Measurements from ENCODE around the gene TMEM123. TPM values are rescaled to one million over a fixed set of nuclear protein-coding genes. Genes with fewer than 3 reads are reported as not detected.
A peak's percentile ranks its signal among the peaks of the same experiment; 100 is the strongest.

TMEM123 gene
- polyA plus RNA-seq, 3 donors = 68.7 to 368 (median 263) TPM

- no peak overlapping the region for H3K27ac ChIP-seq (ENCODE audit: low read depth in 1 of 2, low read length in 2 of 2)
- Mint-ChIP-seq H3K36me3 (peaks cover 61 to 78% of the 10 kb centered on the region in 2 donors), H3K27me3 (ENCODE audit: low read depth in 3 of 3) (peaks cover 0 to 1% (median 0%) of the 10 kb centered on the region in 3 donors), H3K4me3 (no peak overlapping the region), H3K4me1 (peaks cover 13% of the 10 kb centered on the region), H3K27ac (peak overlapping the region in 2 of 7 donors; percentile 1 to 4), H3K9me3 (peaks cover 0 to 6% (median 0%) of the 10 kb centered on the region in 7 donors)
- DNase-seq = no peak
- no peak overlapping the region for H3K4me2 ChIP-seq (replicated peaks; ENCODE audit: extremely low read depth, low read length, poor library complexity, severe bottlenecking)
- H3K9me3 ChIP-seq (replicated peaks in 1 of 2; ENCODE audit: control insufficient read depth in 1 of 2, insufficient read depth in 1 of 2, low read length in 2 of 2) = no peaks in the 10 kb centered on the region
- no peaks in the 10 kb centered on the region for H3K27me3 ChIP-seq (ENCODE audit: control insufficient read depth in 2 of 2, insufficient read depth in 2 of 2, low read length in 2 of 2)
- no peak for TF ChIP-seq CTCF (IDR thresholded peaks at IDR 0.05)
- no peak overlapping the region for H3K9ac ChIP-seq (ENCODE audit: insufficient read depth, low read length, poor library complexity, severe bottlenecking)
- peaks cover 30 to 78% of the 10 kb centered on the region in 2 donors for H3K36me3 ChIP-seq (replicated peaks in 1 of 2; ENCODE audit: control insufficient read depth in 1 of 2, insufficient read depth in 2 of 2, low read length in 2 of 2)
- peaks cover 27% of the 10 kb centered on the region for H3K79me2 ChIP-seq (ENCODE audit: insufficient read depth, low read length)
- intact Hi-C loops (cut with micrococcal nuclease) = no loop called here
- no peak overlapping the region for H2AFZ ChIP-seq (ENCODE audit: insufficient read depth, low read depth, low read length, poor library complexity, severe bottlenecking)
- H4K20me1 ChIP-seq (ENCODE audit: insufficient read depth, low read length) = peaks cover 65% of the 10 kb centered on the region
- no peak overlapping the region for H3K4me3 ChIP-seq (replicated peaks in 1 of 3; ENCODE audit: low read depth in 2 of 3, low read length in 3 of 3)
- H3K4me1 ChIP-seq (ENCODE audit: control insufficient read depth in 1 of 2, insufficient read depth in 2 of 2, low read length in 2 of 2) = no peaks in the 10 kb centered on the region
These were observed 95.4 kb downstream of the TMEM123 start for GRCh38 chr11:102357116-102357515.

- Mint-ChIP-seq H3K36me3 (peaks cover 27 to 29% of the 10 kb centered on the region in 2 donors), H3K4me3 (peak overlapping the region; percentile 90 to 93), H3K9me3 (peaks cover 0 to 2% (median 0%) of the 10 kb centered on the region in 7 donors), H3K27me3 (ENCODE audit: low read depth in 3 of 3) (peaks cover 2 to 5% (median 3%) of the 10 kb centered on the region in 3 donors), H3K27ac (peak overlapping the region; percentile 97 to 99 (median 98)), H3K4me1 (peaks cover 26% of the 10 kb centered on the region)
- Histone ChIP-seq H3K4me3 (replicated peaks in 1 of 3; ENCODE audit: low read depth in 2 of 3, low read length in 3 of 3) (peak overlapping the region; percentile 71 to 93 (median 84)), H3K27ac (ENCODE audit: low read depth in 1 of 2, low read length in 2 of 2) (peak overlapping the region; percentile 97 to 98), H2AFZ (ENCODE audit: insufficient read depth, low read depth, low read length, poor library complexity, severe bottlenecking) (peak overlapping the region; percentile 84), H3K4me1 (ENCODE audit: control insufficient read depth in 1 of 2, insufficient read depth in 2 of 2, low read length in 2 of 2) (peaks cover 10 to 24% of the 10 kb centered on the region in 2 donors), H4K20me1 (ENCODE audit: insufficient read depth, low read length) (no peaks in the 10 kb centered on the region), H3K79me2 (ENCODE audit: insufficient read depth, low read length) (peaks cover 46% of the 10 kb centered on the region), H3K4me2 (replicated peaks; ENCODE audit: extremely low read depth, low read length, poor library complexity, severe bottlenecking) (peak overlapping the region; percentile 92), H3K36me3 (replicated peaks in 1 of 2; ENCODE audit: control insufficient read depth in 1 of 2, insufficient read depth in 2 of 2, low read length in 2 of 2) (peaks cover 10 to 25% of the 10 kb centered on the region in 2 donors), H3K9me3 (replicated peaks in 1 of 2; ENCODE audit: control insufficient read depth in 1 of 2, insufficient read depth in 1 of 2, low read length in 2 of 2) (no peaks in the 10 kb centered on the region), H3K9ac (ENCODE audit: insufficient read depth, low read length, poor library complexity, severe bottlenecking) (peak overlapping the region; percentile 96), H3K27me3 (ENCODE audit: control insufficient read depth in 2 of 2, insufficient read depth in 2 of 2, low read length in 2 of 2) (no peaks in the 10 kb centered on the region)
- intact Hi-C loops (cut with micrococcal nuclease) = loop anchor here (2.0 to 5.0 kb wide), 3 partner anchors 29 to 105 kb away; partner anchors contain the start of gene TMEM123 (in 1 of the 2)
- TF ChIP-seq CTCF (IDR thresholded peaks at IDR 0.05) = no peak
- 0% methylated on average over 24 of the region's 33 CpGs for WGBS (ENCODE audit: insufficient coverage)
- DNase-seq = peak in 1 of 3 donors; percentile 57
These were observed 104.8 kb downstream of the TMEM123 start for GRCh38 chr11:102347462-102348370.

Measured in CD14-positive monocyte (primary cell).